NT2/D1 (cell line): ENCODE results near the gene EMC8.
"Not testable (repeated sequence)": the region's sequence is repeated elsewhere in the genome, so short reads cannot be mapped to it uniquely, and the experiment has no call there.

ENCODE experiments used
- DNase-seq: peaks from one replicate; pipeline ENCODE4 v3.0.0-alpha.2; 2011; ENCODE audit warnings: low read depth, low spot score
- H3K27me3 ChIP-seq: 2 replicates; pipeline ENCODE4 v1.6.0; 2011; ENCODE audit warnings: mild to moderate bottlenecking; ENCODE audit not compliant: insufficient read length, insufficient read depth
- H3K36me3 ChIP-seq: 2 replicates; pipeline ENCODE4 v1.6.1; 2011; ENCODE audit warnings: mild to moderate bottlenecking, low read length, mixed read lengths; ENCODE audit not compliant: insufficient read depth, insufficient read length
- H3K4me1 ChIP-seq: 2 replicates; pipeline ENCODE4 v1.5.1; 2011; ENCODE audit not compliant: insufficient read depth, insufficient read length
- H3K4me3 ChIP-seq: 2 replicates; pipeline ENCODE4 v1.5.1; 2011; ENCODE audit warnings: low read depth; ENCODE audit not compliant: insufficient read length
- H3K9ac ChIP-seq: 2 replicates; pipeline ENCODE4 v1.6.0; 2011; ENCODE audit warnings: low read depth; ENCODE audit not compliant: insufficient read length
- H3K9me3 ChIP-seq: 2 replicates; pipeline ENCODE4 v1.5.1; 2011; ENCODE audit warnings: mild to moderate bottlenecking, low read length; ENCODE audit not compliant: insufficient read depth
- SUZ12 ChIP-seq: IDR thresholded peaks from 2 replicates; pipeline ENCODE4 v1.6.1; 2011; ENCODE audit not compliant: insufficient read length, insufficient read depth; ENCODE audit errors: extremely low read depth
- YY1 ChIP-seq: IDR thresholded peaks from 2 replicates; pipeline ENCODE4 v1.6.1; 2011; ENCODE audit not compliant: insufficient read length, insufficient read depth
- ZNF274 ChIP-seq: IDR thresholded peaks from 2 replicates; pipeline ENCODE4 v1.6.1; 2011; ENCODE audit warnings: mild to moderate bottlenecking, low read depth, low read length

EMC8 gene

DNA sequence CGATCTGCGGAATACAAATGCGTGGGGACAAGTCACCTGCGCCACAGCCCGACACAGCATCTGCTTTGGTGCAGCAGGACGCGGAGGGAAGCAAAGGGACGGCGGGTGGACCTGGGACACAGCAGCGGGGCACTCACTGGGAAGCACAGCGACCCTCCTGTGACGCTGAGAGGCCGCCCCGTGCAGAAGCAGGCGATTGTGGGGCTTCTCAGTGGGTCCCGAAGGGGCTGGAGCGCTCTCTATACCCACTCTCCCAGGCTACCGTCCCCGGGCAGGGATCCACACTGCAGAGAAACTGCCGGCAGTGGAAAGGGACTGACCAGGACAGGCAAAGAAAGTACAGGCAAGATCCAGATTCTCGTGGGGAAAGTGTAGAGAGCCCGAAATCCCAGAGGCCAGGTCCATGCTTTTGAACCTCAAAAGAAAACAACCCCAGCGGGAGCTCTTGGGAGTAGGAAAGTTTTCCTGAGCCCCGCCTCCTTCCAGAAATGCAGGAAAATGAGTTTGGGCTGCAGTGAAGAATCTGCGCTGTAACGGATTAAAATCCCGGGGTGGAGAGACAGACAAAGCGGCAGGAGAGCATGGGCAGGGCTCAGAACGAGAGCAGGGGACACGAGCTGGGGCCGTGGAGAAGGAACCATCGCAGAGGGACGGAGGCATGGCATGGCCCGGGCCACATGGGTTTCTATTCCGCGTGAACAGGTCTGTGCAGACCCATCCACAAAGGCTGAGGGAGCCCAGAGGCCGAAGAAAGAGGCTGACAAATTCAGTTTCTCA is 12.9 kb upstream of the EMC8 start:
- DNase-seq, result no peak
- H3K9ac ChIP-seq, result no peak overlapping the region
- no peaks in the 10 kb centered on the region for H3K27me3 ChIP-seq
- H3K4me3 ChIP-seq, result no peak overlapping the region
- H3K4me1 ChIP-seq, result peaks cover 2% of the 10 kb centered on the region
- H3K9me3 ChIP-seq, result peaks cover 3% of the 10 kb centered on the region; the same call in 1 of the 2 replicates
- TF ChIP-seq SUZ12, result no peak
- TF ChIP-seq ZNF274, result no peak
- TF ChIP-seq YY1, result no peak
- peaks cover under 1% of the 10 kb centered on the region for H3K36me3 ChIP-seq

GRCh38 chr16:85810742-85811115 is 11.4 kb upstream of the EMC8 start:
- peaks cover 16% of the 10 kb centered on the region for H3K36me3 ChIP-seq
- H3K4me3 ChIP-seq, result no peak overlapping the region
- DNase-seq, result no peak
- TF ChIP-seq SUZ12 (no peak), ZNF274 (no peak), YY1 (no peak)
- H3K27me3 ChIP-seq, result no peaks in the 10 kb centered on the region
- peaks cover 2% of the 10 kb centered on the region for H3K4me1 ChIP-seq
- H3K9me3 ChIP-seq, result peaks cover 11% of the 10 kb centered on the region; the same call in 1 of the 2 replicates
- H3K9ac ChIP-seq, result no peak overlapping the region

DNA sequence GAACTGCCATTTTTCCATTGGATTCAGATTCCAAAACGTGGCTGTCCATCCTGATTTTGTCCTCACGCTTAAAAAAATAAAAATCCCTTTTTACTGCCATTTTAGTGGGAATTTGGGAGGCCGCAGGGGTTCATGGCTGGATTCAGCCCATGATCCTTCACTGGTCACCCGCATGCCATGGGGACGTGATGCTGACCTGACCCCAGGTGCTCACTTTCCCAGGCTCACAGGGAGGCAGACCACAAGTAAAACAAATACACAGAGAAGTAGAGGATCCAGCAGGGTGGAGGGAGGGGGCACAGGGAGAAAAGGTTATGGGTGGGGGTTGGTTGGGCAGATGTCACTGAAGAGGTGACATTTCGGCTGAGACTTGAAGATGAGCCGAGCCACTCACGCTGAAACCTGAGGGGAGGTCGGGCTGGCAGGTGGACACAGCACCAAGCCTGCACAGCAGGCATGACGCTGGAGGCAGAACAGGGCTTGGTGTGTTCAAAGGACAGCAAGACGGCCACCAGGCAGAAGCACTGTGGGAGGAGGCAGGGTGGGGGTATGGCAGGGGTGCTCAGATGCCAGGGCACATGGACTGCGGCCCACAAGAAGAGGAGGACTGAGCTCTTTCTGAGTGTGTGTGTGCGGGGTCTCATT is 10.9 kb upstream of the EMC8 start:
- DNase-seq, result no peak
- Histone ChIP-seq H3K4me1 (peaks cover 2% of the 10 kb centered on the region), H3K4me3 (no peak overlapping the region), H3K27me3 (no peaks in the 10 kb centered on the region), H3K9ac (no peak overlapping the region), H3K36me3 (peaks cover 21% of the 10 kb centered on the region), H3K9me3 (peaks cover 11% of the 10 kb centered on the region; the same call in 1 of the 2 replicates)
- no peak for TF ChIP-seq ZNF274

- TF ChIP-seq YY1, result no peak
- no peak for TF ChIP-seq SUZ12
- no peak for TF ChIP-seq ZNF274
- H3K27me3 ChIP-seq, result no peaks in the 10 kb centered on the region
- peaks cover 2% of the 10 kb centered on the region for H3K4me1 ChIP-seq
- DNase-seq, result no peak
- peaks cover 26% of the 10 kb centered on the region for H3K36me3 ChIP-seq
- no peak overlapping the region for H3K9ac ChIP-seq
- H3K9me3 ChIP-seq, result peaks cover 11% of the 10 kb centered on the region; the same call in 1 of the 2 replicates
- no peak overlapping the region for H3K4me3 ChIP-seq
These were observed 10.3 kb upstream of the EMC8 start for GRCh38 chr16:85809645-85810044.

- Histone ChIP-seq H3K36me3 (peaks cover 30% of the 10 kb centered on the region), H3K4me1 (peaks cover 2% of the 10 kb centered on the region), H3K9me3 (peaks cover 11% of the 10 kb centered on the region; the same call in 1 of the 2 replicates), H3K4me3 (no peak overlapping the region), H3K9ac (no peak overlapping the region), H3K27me3 (no peaks in the 10 kb centered on the region)
- TF ChIP-seq YY1 (no peak), SUZ12 (no peak), ZNF274 (no peak)
- no peak for DNase-seq
These were observed 9.6 kb upstream of the EMC8 start for GRCh38 chr16:85808926-85809325.

DNA sequence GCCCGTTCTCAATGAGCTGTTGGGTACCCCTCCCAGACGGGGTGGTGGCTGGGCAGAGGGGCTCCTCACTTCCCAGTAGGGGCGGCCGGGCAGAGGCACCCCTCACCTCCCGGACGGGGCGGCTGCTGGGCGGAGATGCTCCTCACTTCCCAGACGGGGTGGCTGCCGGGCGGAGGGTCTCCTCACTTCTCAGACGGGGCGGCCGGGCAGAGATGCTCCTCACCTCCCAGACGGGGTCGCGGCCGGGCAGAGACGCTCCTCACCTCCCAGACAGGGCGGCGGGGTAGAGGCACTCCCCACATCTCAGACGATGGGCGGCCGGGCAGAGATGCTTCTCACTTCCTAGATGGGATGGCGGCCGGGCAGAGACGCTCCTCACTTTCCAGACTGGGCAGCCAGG is 8.8 kb upstream of the EMC8 start:
- not testable (repeated sequence) for DNase-seq

GRCh38 chr16:85807340-85807739 is 8.0 kb upstream of the EMC8 start:
- peaks cover 46% of the 10 kb centered on the region for H3K36me3 ChIP-seq
- H3K4me3 ChIP-seq, H3K9ac ChIP-seq, H3K4me1 ChIP-seq, DNase-seq, H3K27me3 ChIP-seq: not testable (repeated sequence)
- peaks cover 11% of the 10 kb centered on the region; the same call in 1 of the 2 replicates for H3K9me3 ChIP-seq

More for the DNA sequence above, 8.8 kb upstream of the EMC8 start:
- H3K9me3 ChIP-seq, result peaks cover 11% of the 10 kb centered on the region; the same call in 1 of the 2 replicates
- peaks cover 39% of the 10 kb centered on the region for H3K36me3 ChIP-seq
- H3K4me1 ChIP-seq, H3K27me3 ChIP-seq, H3K9ac ChIP-seq, H3K4me3 ChIP-seq: not testable (repeated sequence)
